GM18502 (cell line): ENCODE measurements around the gene HSD17B12.

Source experiments
- ATAC-seq: cut with Tn5 transposase; IDR thresholded peaks from one replicate; pipeline ENCODE4 v1.9.1; 2021; ENCODE audit warnings: mild to moderate bottlenecking; ENCODE audit not compliant: unreplicated experiment, poor library complexity

Gene HSD17B12

GRCh38 chr11:43845816-43846215, 165.3 kb downstream of the HSD17B12 start:
- ATAC-seq, result no peak

- ATAC-seq, result peak; percentile 92
Observed at GRCh38 chr11:43852057-43852636, 171.6 kb downstream of the HSD17B12 start.

GRCh38 chr11:43853781-43854180, 173.2 kb downstream of the HSD17B12 start:
- no peak for ATAC-seq

- ATAC-seq, result no peak
Observed at GRCh38 chr11:43856993-43857392, 176.5 kb downstream of the HSD17B12 start.

- ATAC-seq, result no peak
Observed at GRCh38 chr11:43861141-43861540, 180.6 kb downstream of the HSD17B12 start.

GRCh38 chr11:43866520-43866919, 186.0 kb downstream of the HSD17B12 start:
- no peak for ATAC-seq

GRCh38 chr11:43866969-43867368, 186.4 kb downstream of the HSD17B12 start:
- no peak for ATAC-seq

GRCh38 chr11:43868852-43869567, 188.5 kb downstream of the HSD17B12 start:
- peak; percentile 100 for ATAC-seq

GRCh38 chr11:43871051-43871450, 190.5 kb downstream of the HSD17B12 start:
- no peak for ATAC-seq

GRCh38 chr11:43872995-43873394, 192.5 kb downstream of the HSD17B12 start:
- ATAC-seq, result no peak

GRCh38 chr11:43874078-43874477, 193.5 kb downstream of the HSD17B12 start:
- ATAC-seq, result no peak

- no peak for ATAC-seq
Observed at GRCh38 chr11:43874738-43875137, 194.2 kb downstream of the HSD17B12 start.

- ATAC-seq, result no peak
Observed at GRCh38 chr11:43879789-43880639, 199.5 kb downstream of the HSD17B12 start.

- peak; percentile 100 for ATAC-seq
Observed at GRCh38 chr11:43880640-43881159, 200.2 kb downstream of the HSD17B12 start, which contains the start of gene ALKBH3. Gene ALKBH3 (plus strand): TSS chr11:43880831. CDS start chr11:43882653, 1,822 bp downstream.

GRCh38 chr11:43892851-43893250, 212.3 kb downstream of the HSD17B12 start:
- ATAC-seq, result no peak

- no peak for ATAC-seq
Observed at GRCh38 chr11:43894546-43894945, 214.0 kb downstream of the HSD17B12 start.

GRCh38 chr11:43895601-43896000, 215.1 kb downstream of the HSD17B12 start:
- no peak for ATAC-seq

- ATAC-seq, result no peak
Observed at GRCh38 chr11:43898574-43898973, 218.0 kb downstream of the HSD17B12 start.

GRCh38 chr11:43899094-43899493, 218.6 kb downstream of the HSD17B12 start:
- no peak for ATAC-seq

- ATAC-seq, result no peak
Observed at GRCh38 chr11:43901551-43901950, 221.0 kb downstream of the HSD17B12 start.

- ATAC-seq, result no peak
Observed at GRCh38 chr11:43903078-43903477, 222.5 kb downstream of the HSD17B12 start.
